Measurements from ENCODE around the gene CCM2.

GRCh38 chr7:45104844-45105587 is 105.0 kb downstream of the CCM2 start:
- no peak for TF ChIP-seq EP300 (IDR thresholded peaks at IDR 0.05)
- TF ChIP-seq CTCF (IDR thresholded peaks at IDR 0.05) = no peak
- no peak for TF ChIP-seq POLR2A (IDR thresholded peaks at IDR 0.05)

All from tibial nerve (tissue), 4 donors.